PC-3 (cell line): ENCODE results near the gene C16orf54.

Experiments used
- EZH2phosphoT487 ChIP-seq: fragments of 300-600 bp; sonication (generic); IDR thresholded peaks from 2 replicates; pipeline ENCODE4 v1.6.1; 2018; ENCODE audit warnings: mild to moderate bottlenecking, antibody characterized with exemption, low read length, borderline replicate concordance
- TF ChIP-seq, protein P1 (sequence below): fragments of 300-600 bp; sonication (generic); conservative IDR thresholded peaks from 2 replicates; pipeline ENCODE4 v1.5.1; 2017; ENCODE audit warnings: antibody characterized with exemption, low read depth, mild to moderate bottlenecking, low read length

DNA sequence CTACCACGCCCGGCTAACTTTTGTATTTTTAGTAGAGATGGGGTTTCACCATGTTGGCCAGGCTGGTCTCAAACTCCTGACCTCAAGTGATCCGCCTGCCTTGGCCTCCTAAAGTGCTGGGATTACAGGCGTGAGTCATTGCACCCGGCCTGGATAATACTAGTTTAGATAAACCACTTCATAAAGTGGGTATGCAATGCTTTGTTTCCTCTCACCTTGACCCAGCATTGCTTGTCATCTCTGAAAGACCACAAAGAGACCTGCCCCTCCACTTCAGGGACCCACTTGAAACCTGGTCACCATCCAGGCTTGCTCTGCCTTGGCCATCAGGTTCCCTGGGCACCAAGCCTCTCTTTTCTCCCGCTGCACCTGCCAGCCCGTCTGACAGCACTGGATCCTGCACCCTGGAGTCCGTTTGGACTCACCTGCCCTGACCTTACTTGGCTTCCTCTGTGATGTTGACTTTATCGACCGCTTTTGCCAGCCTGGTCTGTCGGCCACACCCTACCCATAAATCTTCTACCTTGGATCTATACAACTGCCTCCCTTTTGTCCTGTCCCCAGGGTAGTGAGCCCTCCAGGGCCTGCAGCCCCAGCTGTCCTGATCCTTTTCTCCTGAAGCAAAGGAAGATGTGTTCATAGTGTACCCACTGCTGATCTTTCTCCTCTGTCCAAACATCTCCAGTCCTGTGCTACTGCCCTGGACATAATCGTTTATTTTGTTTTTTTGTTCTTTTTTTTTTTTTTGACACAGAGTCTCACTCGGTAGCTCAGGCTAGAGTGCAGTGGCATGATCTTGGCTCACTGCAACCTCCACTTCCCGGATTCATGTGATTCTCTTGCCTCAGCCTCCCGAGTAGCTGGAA, 19.6 kb upstream of the C16orf54 start:
- TF ChIP-seq, protein P1, sequence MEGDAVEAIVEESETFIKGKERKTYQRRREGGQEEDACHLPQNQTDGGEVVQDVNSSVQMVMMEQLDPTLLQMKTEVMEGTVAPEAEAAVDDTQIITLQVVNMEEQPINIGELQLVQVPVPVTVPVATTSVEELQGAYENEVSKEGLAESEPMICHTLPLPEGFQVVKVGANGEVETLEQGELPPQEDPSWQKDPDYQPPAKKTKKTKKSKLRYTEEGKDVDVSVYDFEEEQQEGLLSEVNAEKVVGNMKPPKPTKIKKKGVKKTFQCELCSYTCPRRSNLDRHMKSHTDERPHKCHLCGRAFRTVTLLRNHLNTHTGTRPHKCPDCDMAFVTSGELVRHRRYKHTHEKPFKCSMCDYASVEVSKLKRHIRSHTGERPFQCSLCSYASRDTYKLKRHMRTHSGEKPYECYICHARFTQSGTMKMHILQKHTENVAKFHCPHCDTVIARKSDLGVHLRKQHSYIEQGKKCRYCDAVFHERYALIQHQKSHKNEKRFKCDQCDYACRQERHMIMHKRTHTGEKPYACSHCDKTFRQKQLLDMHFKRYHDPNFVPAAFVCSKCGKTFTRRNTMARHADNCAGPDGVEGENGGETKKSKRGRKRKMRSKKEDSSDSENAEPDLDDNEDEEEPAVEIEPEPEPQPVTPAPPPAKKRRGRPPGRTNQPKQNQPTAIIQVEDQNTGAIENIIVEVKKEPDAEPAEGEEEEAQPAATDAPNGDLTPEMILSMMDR: no peak
- TF ChIP-seq EZH2phosphoT487: no peak
